HG03558 (cell line): ENCODE measurements around the gene DNAJB1.
"Not testable (repeated sequence)": the region's sequence is repeated elsewhere in the genome, so short reads cannot be mapped to it uniquely, and the experiment has no call there.

Experiments used
- ATAC-seq: cut with Tn5 transposase; IDR thresholded peaks from one replicate; pipeline ENCODE4 v1.9.1; 2021; ENCODE audit warnings: moderate number of reproducible peaks; ENCODE audit not compliant: unreplicated experiment; ENCODE audit errors: extremely low read depth

The DNAJB1 gene

GRCh38 chr19:14526423-14526822 is 8.2 kb upstream of the DNAJB1 start:
- ATAC-seq, result no peak

GRCh38 chr19:14525729-14526128 is 7.5 kb upstream of the DNAJB1 start:
- no peak for ATAC-seq

GRCh38 chr19:14520543-14520942 is 2.3 kb upstream of the DNAJB1 start:
- ATAC-seq, result no peak

GRCh38 chr19:14519860-14520407 is 1.7 kb upstream of the DNAJB1 start:
- ATAC-seq, result no peak

- ATAC-seq, result no peak
These were observed 1.2 kb upstream of the DNAJB1 start for GRCh38 chr19:14519245-14519859.

GRCh38 chr19:14517446-14517839 is 754 bp downstream of the DNAJB1 start:
- ATAC-seq, result no peak

- ATAC-seq, result no peak
These were observed 1.3 kb downstream of the DNAJB1 start for GRCh38 chr19:14516746-14517438.

- no peak for ATAC-seq
These were observed 2.1 kb downstream of the DNAJB1 start for GRCh38 chr19:14516048-14516534.

- ATAC-seq, result no peak
These were observed 2.6 kb downstream of the DNAJB1 start for GRCh38 chr19:14515501-14516047.

GRCh38 chr19:14514215-14514863 is 3.9 kb downstream of the DNAJB1 start:
- ATAC-seq, result no peak

GRCh38 chr19:14512406-14512961 is 5.7 kb downstream of the DNAJB1 start:
- ATAC-seq, result no peak

- ATAC-seq, result no peak
These were observed 7.0 kb downstream of the DNAJB1 start for GRCh38 chr19:14511229-14511593.

GRCh38 chr19:14510311-14511228 is 7.6 kb downstream of the DNAJB1 start:
- ATAC-seq, result no peak

GRCh38 chr19:14507704-14508542 is 10.3 kb downstream of the DNAJB1 start:
- ATAC-seq, result no peak

GRCh38 chr19:14505488-14506239 is 12.5 kb downstream of the DNAJB1 start:
- ATAC-seq, result no peak

- ATAC-seq, result not testable (repeated sequence)
These were observed 13.6 kb downstream of the DNAJB1 start for GRCh38 chr19:14504575-14504974.

GRCh38 chr19:14503285-14503684 is 14.9 kb downstream of the DNAJB1 start:
- no peak for ATAC-seq
